HEK293T (cell line): ENCODE results near the gene KMT2C.

ENCODE experiments used
- BHLHE40 ChIP-seq: fragments of 450-650 bp; IDR thresholded peaks from 2 replicates; pipeline ENCODE4 v1.6.1; 2016; ENCODE audit warnings: mild to moderate bottlenecking, moderate library complexity, borderline replicate concordance
- CTBP1 ChIP-seq: fragments of 450-650 bp; IDR thresholded peaks from 2 replicates; pipeline ENCODE4 v1.6.1; 2016; ENCODE audit warnings: borderline replicate concordance
- FOXK2 ChIP-seq: fragments of 450-650 bp; IDR thresholded peaks from 2 replicates; pipeline ENCODE4 v1.6.1; 2016; ENCODE audit warnings: mild to moderate bottlenecking
- FOXM1 ChIP-seq: fragments of 450-650 bp; IDR thresholded peaks from 2 replicates; pipeline ENCODE4 v1.6.1; 2017; ENCODE audit warnings: mild to moderate bottlenecking, borderline replicate concordance
- SP1 ChIP-seq: fragments of 450-650 bp; IDR thresholded peaks from 2 replicates; pipeline ENCODE4 v1.6.1; 2017
- TARDBP ChIP-seq: fragments of 450-650 bp; IDR thresholded peaks from 2 replicates; pipeline ENCODE4 v1.6.1; 2016
- ZNF384 ChIP-seq: fragments of 450-650 bp; IDR thresholded peaks from 2 replicates; pipeline ENCODE4 v1.6.1; 2016

DNA sequence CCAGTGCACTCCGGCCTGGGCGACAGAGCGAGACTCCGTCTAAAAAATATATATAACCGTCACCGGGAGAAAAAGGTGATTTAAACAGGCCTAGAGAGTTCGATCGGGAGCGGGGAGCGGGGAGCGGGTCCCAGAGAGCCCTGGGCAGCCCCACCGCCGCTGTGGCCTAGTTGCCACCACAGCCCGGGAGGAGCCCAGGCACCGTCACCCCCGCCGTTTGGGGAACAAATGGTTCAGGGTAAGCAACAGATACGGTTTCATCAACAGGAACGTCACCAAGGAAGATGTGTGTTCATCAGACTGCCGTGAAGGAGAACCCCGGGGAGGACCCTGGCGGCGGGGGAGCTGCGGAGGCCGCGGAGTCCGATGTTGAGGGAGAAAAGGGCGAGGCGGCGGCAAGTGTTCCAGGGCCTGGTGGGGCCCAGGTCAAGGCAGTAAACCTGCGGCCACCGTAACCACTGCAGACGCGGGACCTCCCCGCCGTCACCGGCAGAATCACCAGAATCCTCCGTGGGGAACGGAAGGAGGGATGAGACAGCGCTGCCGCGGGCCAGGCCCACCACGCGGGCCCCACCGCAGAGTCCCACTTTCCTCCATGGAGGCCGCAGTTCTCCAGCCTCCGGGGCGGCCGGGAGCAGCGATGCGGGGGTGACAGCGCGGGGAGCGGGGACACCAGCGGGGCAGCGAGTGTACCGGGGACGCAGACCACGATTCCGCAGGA is 306.9 kb downstream of the KMT2C start:
- no peak for TF ChIP-seq TARDBP
- no peak for TF ChIP-seq BHLHE40
- TF ChIP-seq FOXK2, result no peak
- no peak for TF ChIP-seq CTBP1
- TF ChIP-seq ZNF384, result no peak
- no peak for TF ChIP-seq FOXM1
- no peak for TF ChIP-seq SP1
